ENCODE data around the gene SPAM1.

DNA sequence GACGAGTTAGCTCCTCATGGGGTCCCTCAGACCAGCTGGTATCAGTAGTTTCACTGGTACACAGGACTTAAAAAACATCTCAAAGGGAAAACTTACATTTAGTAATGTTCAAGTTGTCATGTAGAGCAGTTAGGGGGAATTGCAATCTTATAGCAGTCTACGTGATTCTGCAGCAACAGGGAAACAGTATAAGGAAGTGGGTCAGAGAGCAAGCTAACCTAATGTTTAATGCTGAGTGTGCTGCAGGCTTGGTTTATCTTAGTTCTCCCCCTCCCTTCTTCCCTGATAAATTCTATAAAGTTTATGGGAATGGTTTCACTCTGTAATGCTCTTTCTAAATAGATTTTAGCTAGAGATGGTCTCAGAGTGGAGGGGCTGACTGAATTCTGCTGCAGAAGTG, 11.3 kb downstream of the SPAM1 start:
- TF ChIP-seq, protein P1, sequence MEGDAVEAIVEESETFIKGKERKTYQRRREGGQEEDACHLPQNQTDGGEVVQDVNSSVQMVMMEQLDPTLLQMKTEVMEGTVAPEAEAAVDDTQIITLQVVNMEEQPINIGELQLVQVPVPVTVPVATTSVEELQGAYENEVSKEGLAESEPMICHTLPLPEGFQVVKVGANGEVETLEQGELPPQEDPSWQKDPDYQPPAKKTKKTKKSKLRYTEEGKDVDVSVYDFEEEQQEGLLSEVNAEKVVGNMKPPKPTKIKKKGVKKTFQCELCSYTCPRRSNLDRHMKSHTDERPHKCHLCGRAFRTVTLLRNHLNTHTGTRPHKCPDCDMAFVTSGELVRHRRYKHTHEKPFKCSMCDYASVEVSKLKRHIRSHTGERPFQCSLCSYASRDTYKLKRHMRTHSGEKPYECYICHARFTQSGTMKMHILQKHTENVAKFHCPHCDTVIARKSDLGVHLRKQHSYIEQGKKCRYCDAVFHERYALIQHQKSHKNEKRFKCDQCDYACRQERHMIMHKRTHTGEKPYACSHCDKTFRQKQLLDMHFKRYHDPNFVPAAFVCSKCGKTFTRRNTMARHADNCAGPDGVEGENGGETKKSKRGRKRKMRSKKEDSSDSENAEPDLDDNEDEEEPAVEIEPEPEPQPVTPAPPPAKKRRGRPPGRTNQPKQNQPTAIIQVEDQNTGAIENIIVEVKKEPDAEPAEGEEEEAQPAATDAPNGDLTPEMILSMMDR (IDR thresholded peaks at IDR 0.05; ENCODE audit: low read depth, low read length) = no peak
- no peak for TF ChIP-seq POLR2A (IDR thresholded peaks at IDR 0.05; ENCODE audit: extremely low read depth, insufficient read length)
- TF ChIP-seq, protein P2, sequence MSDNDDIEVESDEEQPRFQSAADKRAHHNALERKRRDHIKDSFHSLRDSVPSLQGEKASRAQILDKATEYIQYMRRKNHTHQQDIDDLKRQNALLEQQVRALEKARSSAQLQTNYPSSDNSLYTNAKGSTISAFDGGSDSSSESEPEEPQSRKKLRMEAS (IDR thresholded peaks at IDR 0.05; ENCODE audit: low read depth, low read length) = no peak
